Measurements from ENCODE around the gene ATP6AP1. TPM values are rescaled to one million over a fixed set of nuclear protein-coding genes. Genes with fewer than 3 reads are reported as not detected.
A peak's percentile ranks its signal among the peaks of the same experiment; 100 is the strongest.

ATP6AP1 gene
- total and polyA plus RNA-seq, 2 donors from 2014 or later: 121 to 205 TPM

- DNase-seq: no peak
- H3K9ac ChIP-seq (ENCODE audit: low read length in 3 of 3): no peak overlapping the region
- intact Hi-C loops (cut with DNase I): no loop called here
Observed at GRCh38 chrX:154419688-154420401, 8.6 kb upstream of the ATP6AP1 start.

GRCh38 chrX:154420402-154420756, 8.1 kb upstream of the ATP6AP1 start:
- intact Hi-C loops (cut with DNase I): no loop called here
- Histone ChIP-seq H3K9ac (ENCODE audit: low read length in 3 of 3) (no peak overlapping the region), H3K27ac (ENCODE audit: low read depth in 2 of 2, low read length in 2 of 2) (no peak overlapping the region), H3K4me1 (ENCODE audit: control insufficient read depth in 2 of 3, insufficient read depth in 2 of 3, low read depth in 1 of 3, low read length in 3 of 3) (no peaks in the 10 kb centered on the region), H3K27me3 (ENCODE audit: control insufficient read depth, insufficient read depth, low read length) (no peaks in the 10 kb centered on the region), H3K36me3 (ENCODE audit: control insufficient read depth in 2 of 3, insufficient read depth in 3 of 3, low read length in 3 of 3) (no peaks in the 10 kb centered on the region), H3K4me3 (ENCODE audit: low read length in 3 of 3) (no peak overlapping the region), H3K9me3 (ENCODE audit: control insufficient read depth in 2 of 3, insufficient read depth in 1 of 3, low read length in 3 of 3) (no peaks in the 10 kb centered on the region)
- FAIRE-seq (no peak), DNase-seq (no peak)
- no peak for TF ChIP-seq CTCF (IDR thresholded peaks at IDR 0.05; ENCODE audit: borderline replicate concordance, extremely low read depth, insufficient read depth)

More at GRCh38 chrX:154419688-154420401, 8.6 kb upstream of the ATP6AP1 start:
- Histone ChIP-seq H3K4me3 (ENCODE audit: low read length in 3 of 3) (no peak overlapping the region), H3K27ac (ENCODE audit: low read depth in 2 of 2, low read length in 2 of 2) (no peak overlapping the region), H3K27me3 (ENCODE audit: control insufficient read depth, insufficient read depth, low read length) (no peaks in the 10 kb centered on the region), H3K4me1 (ENCODE audit: control insufficient read depth in 2 of 3, insufficient read depth in 2 of 3, low read depth in 1 of 3, low read length in 3 of 3) (no peaks in the 10 kb centered on the region), H3K9me3 (ENCODE audit: control insufficient read depth in 2 of 3, insufficient read depth in 1 of 3, low read length in 3 of 3) (no peaks in the 10 kb centered on the region), H3K36me3 (ENCODE audit: control insufficient read depth in 2 of 3, insufficient read depth in 3 of 3, low read length in 3 of 3) (no peaks in the 10 kb centered on the region)
- no peak for FAIRE-seq
- no peak for TF ChIP-seq CTCF (IDR thresholded peaks at IDR 0.05; ENCODE audit: borderline replicate concordance, extremely low read depth, insufficient read depth)

GRCh38 chrX:154426916-154427770, 1.3 kb upstream of the ATP6AP1 start:
- H3K9ac ChIP-seq (ENCODE audit: low read length in 3 of 3): peak overlapping the region in 1 of 3 donors; percentile 26
- DNase-seq (no peak), FAIRE-seq (no peak)
- intact Hi-C loops (cut with DNase I): no loop called here
- H3K4me3 ChIP-seq (ENCODE audit: low read length in 3 of 3): no peak overlapping the region
- no peaks in the 10 kb centered on the region for H3K27me3 ChIP-seq (ENCODE audit: control insufficient read depth, insufficient read depth, low read length)
- H3K36me3 ChIP-seq (ENCODE audit: control insufficient read depth in 2 of 3, insufficient read depth in 3 of 3, low read length in 3 of 3): peaks cover 0 to 2% (median 0%) of the 10 kb centered on the region in 3 donors
- no peak overlapping the region for H3K27ac ChIP-seq (ENCODE audit: low read depth in 2 of 2, low read length in 2 of 2)
- H3K9me3 ChIP-seq (ENCODE audit: control insufficient read depth in 2 of 3, insufficient read depth in 1 of 3, low read length in 3 of 3): no peaks in the 10 kb centered on the region
- peaks cover 0 to 5% (median 0%) of the 10 kb centered on the region in 3 donors for H3K4me1 ChIP-seq (ENCODE audit: control insufficient read depth in 2 of 3, insufficient read depth in 2 of 3, low read depth in 1 of 3, low read length in 3 of 3)
- no peak for TF ChIP-seq CTCF (IDR thresholded peaks at IDR 0.05; ENCODE audit: borderline replicate concordance, extremely low read depth, insufficient read depth)
